GM21717 (cell line): ENCODE data around the gene SLC36A3.
A peak's percentile ranks its signal among the peaks of the same experiment; 100 is the strongest.
"Not testable (repeated sequence)": the region's sequence is repeated elsewhere in the genome, so short reads cannot be mapped to it uniquely, and the experiment has no call there.

ENCODE experiments used
- ATAC-seq: cut with Tn5 transposase; IDR thresholded peaks from one replicate; pipeline ENCODE4 v1.9.1; 2021; ENCODE audit warnings: mild to moderate bottlenecking, moderate library complexity; ENCODE audit not compliant: unreplicated experiment

The SLC36A3 gene

DNA sequence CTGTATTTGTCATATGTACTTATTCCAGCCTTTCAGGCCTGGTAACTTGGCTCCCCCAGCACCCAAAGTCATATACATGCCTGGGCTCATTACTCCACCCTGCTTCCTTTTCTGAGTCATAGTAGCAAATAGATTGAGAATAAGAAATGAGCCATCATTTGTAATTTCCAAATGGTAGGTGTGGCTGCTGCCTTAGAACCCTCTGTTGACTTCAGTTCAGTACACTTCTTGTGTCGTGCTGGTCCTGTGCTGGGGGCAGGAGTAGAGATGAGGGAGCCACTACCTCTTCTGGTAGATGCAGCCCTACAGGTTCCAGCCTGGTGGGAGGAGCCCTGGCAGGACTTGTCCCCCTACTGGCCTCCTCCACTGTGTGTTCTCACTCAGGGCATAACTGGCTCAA is 39.5 kb downstream of the SLC36A3 start:
- peak; percentile 57 for ATAC-seq

DNA sequence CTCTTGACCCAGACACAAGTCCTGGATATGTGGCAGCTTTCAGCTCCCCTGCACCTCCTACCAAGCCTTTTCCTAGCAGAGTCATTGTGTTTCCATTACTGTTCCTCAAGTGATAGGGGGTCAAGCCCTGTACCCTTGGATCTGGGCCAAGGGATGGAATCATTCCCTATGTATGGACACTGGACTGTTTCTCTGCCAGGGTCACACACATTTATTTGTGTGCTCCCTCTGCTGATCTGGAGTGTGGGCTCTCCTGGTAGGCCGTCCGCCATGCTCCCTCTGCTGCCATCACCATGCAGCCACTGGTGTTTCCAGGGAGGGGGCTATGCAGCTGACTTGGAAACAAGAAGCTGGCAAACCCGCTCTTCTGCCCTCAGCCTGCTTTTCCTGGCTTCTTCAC is 41.0 kb downstream of the SLC36A3 start:
- ATAC-seq: no peak

DNA sequence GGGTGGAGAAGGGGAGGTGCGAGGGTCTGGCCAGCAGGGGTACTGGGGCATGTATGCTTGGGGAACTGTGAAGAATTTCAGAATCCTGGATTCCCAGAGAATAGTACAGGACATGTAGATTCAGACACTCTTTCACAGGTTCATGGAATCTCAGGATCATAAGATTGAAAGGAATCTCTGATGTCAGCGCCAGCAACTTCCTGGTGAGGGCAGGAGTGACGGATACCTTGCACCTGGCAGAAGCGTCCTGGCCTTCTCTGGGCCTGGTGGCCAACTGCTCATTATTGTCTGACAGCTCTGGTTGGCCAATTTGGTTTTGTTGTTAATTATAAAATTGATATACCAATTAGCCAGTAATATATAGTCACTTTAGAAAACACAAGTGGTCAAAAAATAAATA is 43.6 kb downstream of the SLC36A3 start:
- ATAC-seq: no peak

DNA sequence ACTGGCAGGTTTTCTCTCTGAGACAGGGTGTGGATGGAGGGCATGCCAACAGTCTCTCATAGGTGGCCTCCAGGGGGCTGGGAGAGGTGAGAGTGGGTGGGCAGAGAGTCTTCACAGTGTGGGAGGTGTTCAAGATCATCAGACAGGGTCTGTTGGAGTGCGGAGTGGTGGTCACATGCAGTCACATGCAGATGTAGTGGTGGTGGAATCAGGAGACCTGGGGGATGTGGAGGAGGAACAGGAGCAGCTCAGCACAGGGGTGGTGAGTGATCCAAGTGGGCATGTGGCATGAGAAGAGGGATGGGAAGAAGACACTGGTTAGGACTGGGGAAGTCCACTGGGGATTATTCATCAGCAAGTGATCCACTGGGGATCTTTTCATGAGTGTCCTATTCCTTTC is 44.8 kb downstream of the SLC36A3 start:
- no peak for ATAC-seq

DNA sequence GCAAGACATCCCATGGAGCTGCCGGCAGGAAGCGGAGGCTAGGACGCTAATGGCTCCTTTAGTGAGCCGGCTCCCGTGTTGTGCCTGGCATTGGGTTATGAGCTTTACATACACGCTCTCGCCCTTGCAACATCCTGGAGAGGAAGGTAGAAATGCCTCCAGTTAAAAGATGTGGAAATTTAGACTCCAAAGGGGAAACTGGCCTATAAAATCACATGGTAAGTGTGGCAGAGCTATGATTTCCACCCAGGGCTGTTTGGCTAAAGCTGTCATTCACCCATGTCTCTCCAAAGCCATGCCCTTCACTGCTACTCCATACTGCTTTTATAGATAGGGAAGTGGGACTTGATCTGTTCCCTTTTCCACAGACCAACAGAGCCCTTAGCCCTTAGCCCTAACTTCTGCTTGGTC is 45.4 kb downstream of the SLC36A3 start:
- ATAC-seq: no peak

DNA sequence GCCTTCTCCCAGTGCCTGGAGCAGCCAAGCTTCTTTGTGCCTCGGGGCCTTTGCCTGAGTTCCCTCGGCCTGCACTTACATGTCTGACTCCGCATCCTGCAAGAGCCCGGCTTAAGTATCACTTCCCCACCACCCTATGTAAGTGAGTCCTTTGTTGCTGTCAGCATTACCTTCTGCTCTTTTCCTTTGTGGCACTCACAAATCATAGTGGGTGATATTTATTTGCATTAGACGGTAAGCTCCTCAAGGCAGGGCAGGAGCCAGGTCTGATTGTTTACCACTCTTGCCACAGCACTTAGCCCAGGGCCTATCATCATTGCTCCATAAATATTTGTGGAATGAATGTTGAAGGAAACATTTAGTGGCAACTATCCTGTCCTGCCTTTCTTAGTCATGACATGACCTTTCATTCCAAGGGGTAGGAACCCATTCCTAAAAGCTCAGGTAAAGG is 45.8 kb downstream of the SLC36A3 start:
- peak; percentile 29 for ATAC-seq

DNA sequence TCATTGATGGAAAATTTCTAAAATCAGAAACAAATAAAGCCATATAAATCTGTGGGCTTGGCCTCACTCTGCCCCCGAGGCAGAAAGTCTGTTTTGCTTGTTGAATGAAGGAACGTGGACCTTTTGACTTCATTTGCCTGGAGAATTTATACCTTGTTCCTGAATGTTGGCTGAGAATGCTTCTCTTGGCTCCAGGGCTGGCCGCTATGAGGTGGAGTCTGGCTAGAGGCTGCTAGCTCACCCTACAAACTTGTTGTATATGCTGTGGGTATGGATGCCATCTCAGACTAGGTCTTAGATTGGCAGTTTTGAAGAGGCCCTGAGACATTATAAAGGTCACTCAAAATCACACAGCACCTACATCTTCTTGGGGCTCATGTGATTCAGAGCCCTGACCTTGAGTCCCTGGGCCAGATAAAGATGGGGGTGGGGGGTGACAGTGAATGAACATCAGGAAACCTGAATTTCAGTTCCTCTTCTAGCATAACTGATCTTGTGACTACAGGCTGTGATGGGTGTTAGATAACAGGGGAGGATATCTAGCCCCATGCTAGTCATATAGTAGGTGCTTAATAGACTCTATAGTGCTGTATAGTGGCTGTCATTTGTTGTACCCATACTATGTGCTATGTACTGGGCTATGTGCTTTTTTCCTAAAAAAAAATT is 47.8 kb downstream of the SLC36A3 start:
- peak; percentile 34 for ATAC-seq

DNA sequence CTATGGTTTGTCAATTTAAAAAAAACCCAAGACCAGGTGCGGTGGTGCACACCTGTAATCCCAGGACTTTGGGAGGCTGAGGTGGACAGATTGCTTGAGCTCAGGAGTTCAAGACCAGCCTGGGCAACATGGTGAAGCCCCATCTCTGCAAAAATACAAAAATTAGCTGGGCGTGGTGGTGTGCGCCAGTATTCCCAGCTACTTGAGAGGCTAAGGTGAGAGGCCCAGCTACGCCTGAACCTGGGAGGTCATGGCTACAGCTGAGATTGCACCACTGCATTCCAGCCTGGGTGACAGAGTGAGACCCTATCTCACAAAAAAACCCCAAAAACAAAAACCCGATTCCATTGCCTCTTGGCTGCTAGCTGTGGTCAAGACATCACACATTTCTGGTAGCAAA is 48.6 kb downstream of the SLC36A3 start:
- ATAC-seq: not testable (repeated sequence)

DNA sequence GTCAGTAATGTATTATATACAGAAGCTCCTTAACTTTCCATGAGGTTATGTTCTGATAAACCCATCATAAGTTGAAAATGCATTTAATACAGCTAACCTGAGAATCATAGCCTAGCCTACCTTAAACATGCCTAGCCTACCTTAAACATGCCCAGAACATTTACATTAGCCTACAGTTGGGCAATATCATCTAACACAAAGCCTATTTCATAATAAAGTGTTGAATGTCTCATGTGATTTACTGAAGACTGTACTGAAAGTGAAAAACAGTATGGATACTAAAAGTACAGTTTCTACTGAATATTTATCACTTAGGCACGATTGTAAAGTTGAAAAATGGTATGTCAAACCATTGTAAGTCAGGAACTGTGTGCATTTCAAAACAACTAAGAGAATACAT is 49.0 kb downstream of the SLC36A3 start:
- no peak for ATAC-seq

DNA sequence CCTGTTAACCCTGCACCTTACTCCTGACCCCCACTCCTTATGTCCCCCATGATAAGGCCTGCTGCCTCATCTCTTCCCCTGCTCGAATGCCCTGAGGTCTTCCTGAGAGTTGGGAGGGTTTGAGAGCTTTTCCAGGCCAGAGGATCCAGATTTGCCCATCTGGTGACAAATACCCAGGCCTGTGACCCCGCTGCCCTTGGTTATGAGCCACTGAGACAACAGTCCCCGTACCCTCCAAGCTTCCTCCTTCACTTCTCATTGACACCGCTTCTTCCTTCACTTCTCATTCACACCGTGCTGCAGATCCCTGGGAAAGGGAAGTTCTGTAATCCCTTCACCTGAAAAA is 50.0 kb downstream of the SLC36A3 start:
- no peak for ATAC-seq

DNA sequence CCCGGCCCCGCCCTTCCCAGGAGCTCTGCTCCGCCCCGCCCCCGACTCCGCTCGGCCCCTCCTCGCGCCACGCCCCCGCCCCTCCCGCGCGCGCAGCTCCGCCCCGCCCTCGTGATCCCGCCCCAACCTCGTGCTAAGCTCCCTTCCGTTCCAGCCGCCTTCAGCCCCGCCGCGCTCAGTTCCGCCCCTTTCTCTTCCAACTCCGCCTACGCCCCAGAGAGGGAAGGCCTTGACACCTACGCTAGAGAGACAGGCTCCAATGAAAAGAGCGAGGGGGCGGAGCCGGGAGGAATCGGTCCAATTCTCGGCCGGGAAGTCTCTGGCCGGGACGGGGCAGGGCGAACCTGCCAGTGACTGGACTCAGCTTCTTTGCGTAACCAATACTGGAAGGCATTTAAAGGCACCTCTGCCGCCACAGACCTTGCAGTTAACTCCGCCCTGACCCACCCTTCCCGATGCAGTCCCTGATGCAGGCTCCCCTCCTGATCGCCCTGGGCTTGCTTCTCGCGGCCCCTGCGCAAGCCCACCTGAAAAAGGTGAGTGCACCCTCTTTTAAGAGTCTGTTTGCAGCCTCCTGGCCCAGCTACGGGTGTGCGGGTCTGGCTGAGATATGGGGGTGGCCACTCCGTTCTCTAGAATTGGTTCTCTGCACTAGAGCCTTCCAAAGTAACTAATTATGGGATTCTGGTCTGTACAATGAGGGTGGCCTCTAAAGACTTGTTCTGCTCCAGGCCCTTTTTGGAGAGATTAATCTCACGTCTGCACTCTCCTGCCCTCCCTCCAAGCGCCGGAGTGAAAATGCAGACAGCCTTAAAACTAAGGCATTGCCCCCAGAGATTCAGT is 50.6 kb downstream of the SLC36A3 start, which contains the start of gene GM2A:
TSS of gene GM2A (plus strand) at position 424 of the 843 bp plus-strand sequence. CDS start at position 456, 32 bp downstream.
- ATAC-seq: peak; percentile 79

DNA sequence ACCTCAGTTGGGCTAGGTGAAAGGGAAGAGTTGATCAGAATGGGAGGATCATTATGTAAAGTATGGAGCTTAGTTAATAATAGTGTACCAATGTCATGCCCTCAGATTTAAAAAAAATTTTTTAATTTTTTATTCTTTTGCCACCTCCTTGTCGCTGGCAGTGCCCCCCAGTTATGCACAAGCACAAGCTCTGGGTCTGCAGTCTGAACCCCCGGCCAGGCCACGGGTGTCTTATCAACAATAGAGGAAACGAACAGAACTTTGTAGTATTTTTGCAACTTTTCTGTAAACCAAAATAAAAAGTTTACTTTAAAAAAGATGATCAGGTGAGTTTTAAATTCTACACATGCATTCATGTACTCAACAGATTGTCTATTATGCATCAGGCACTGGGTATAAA is 51.9 kb downstream of the SLC36A3 start:
- ATAC-seq: no peak

DNA sequence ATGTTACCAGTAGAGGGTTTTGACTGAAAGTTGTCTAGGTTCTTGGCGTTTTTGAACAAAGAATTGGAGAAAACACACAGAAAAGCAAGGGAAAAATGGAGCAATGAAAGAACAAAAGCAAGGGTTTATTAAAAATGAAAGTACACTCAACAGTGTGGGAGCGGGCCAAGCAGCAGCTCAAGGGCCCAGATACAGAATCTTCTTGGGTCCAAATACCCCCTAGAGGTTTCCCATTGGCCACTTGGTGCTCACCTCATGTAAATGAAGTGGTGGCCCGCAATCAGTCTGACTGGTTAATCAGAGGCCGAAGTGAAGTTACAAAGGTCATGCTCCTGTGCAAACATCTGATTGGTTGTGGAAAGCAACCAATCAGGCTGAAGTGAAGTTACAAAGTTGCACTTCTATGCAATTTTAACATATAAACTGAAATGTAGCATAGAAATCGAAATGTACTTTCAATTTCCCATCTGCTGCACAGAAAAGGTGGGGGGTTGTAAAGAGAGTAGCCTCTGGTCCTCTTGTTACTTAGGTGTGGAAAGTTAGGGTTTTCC is 52.5 kb downstream of the SLC36A3 start:
- ATAC-seq: no peak

DNA sequence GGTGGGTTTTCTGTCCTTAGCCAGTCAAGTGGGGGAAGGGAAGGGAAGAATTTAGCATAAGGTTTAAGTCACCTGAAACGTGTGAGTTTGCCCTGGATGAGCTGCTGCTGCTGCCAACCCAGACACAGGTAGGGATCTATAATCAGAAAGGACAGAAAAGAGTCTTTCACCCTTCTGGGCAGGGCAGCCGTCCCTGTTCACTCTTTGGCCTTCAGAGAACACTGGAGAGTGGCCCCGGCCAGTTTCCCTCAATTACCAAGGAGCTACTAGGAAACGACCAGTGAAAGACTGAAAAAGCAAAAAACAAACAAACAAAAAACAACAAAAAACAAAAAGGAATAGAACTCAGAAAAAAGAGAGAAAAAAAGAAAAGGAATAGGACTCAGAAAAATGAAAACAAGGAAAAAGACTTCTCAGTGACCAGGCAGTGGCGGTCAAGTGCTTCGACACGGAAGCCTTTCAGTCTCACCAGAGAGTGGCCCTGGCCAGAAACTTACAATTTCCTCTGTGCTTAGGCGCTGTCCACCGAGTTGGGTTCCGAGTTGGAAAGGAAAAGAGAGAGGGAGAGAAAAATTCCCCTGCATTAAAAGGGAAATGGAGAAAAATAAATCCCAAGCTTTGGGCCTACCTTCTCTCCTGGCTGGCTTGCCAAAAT is 53.1 kb downstream of the SLC36A3 start:
- ATAC-seq: no peak

DNA sequence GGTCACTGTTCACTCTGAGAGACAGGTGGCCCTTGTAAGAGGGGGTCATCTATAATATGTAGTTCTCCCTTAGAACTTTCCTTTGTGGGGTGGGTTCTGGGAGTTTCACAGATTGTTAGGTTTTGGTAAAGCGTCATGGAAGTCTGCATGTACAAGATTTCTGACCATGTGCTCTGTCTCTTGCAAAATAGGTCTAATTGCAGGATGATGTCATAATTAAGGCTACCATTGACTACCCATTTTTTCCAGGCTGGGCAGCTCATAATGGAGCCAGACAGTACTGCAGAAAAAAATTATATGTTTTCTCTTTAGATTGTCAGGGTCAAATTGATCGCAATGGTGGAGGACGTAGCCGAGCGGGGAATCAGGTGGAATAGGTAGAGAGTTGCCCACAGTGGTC is 54.3 kb downstream of the SLC36A3 start:
- ATAC-seq: no peak

DNA sequence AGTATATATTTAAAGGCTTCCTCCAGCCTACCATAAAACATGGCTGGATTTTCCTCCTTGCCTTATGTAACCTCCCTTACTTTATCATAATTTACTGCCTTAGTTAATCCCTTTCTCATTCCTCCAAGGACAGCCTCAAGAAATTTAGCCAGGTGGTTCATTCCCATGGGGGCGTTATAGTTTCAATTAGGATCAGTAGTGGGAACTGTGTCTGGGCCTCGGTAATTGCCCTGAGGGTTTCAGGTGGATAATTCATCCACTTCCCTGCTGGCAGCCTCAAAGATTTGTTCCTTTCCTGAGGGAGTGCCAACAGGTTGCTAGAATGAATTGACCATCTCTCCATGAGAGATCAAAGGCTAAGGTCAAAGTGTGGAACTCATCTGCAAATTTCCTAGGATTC is 54.9 kb downstream of the SLC36A3 start:
- no peak for ATAC-seq

DNA sequence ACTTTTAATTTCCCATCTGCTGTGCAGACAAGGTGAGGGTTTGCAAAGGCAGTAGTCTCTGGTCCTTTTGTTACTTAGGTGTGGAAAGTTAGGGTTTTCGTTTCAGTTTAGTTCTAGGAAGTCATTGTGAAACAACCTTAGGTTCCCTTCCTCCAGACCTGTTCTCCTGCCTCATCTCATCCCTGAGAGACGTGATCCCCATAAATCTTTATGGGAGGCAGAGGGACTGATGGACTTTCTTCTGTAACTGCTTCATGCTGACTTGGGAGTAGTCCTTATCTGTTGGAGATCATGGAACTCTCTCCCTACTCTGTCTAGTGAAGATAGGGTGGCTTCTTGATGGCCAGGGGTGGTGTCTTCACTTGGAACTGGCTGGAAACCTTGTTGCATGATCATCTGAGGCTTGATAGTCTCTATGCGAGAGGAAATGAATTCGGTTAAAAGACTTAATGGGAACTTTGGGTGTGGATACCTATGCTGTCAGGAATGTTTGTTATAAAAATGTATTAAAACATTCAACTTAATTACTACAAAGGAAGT is 57.8 kb downstream of the SLC36A3 start:
- ATAC-seq: no peak

DNA sequence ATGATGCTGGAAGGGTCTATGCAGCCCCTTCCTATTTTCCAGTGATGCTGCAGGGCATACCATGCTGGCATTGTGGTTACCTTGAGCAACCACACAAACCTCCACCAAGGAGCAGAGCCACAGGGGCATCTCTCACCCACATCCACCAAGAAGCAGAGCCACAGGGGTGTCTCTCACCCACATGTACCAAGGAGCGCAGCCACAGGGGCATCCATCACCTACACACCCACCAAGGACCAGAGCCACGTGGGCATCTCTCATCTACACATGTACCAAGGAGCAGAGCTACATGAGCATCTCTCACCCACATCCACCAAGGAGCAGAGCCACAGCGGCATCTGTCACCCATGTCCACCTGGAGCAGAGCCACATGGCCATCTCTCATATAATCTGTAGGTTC is 59.4 kb downstream of the SLC36A3 start:
- ATAC-seq: no peak

DNA sequence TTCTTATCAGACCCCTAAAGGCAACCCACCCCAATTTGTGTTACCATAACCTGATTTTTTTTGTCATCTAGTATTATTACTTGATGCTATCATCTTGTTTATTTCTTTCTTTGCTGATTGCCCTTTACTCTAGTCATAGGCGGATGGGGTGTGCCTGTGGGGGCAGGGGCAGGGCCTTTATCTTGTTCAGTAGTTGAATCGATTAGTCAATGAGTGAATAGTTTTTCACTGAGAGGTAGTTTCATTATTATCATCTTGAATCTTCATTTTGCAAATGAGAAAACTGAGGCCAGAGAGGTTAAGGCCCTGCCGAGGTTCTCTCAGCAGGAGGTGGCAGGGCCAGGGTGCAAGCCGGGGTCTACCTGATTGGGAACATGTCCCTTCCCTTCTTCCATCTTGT is 60.0 kb downstream of the SLC36A3 start:
- ATAC-seq: no peak

DNA sequence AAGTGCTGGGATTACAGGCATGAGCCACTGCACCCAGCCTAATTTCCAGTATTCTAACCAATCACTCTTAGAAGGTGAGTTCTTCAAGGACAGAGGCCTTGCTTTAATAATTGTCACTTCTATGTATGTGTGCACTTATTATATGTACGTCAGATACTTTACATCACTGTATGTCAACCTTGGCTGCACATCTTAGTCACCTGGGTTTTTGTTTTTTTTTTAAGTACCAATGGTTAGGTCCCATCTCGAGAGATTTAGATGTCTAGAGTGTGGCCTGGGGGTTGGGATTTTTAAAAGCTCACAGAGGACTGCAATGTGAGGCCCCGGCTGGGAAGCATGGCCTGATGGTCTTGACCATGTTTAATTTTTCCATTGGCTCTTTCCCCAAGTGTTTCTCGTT is 60.4 kb downstream of the SLC36A3 start:
- no peak for ATAC-seq

DNA sequence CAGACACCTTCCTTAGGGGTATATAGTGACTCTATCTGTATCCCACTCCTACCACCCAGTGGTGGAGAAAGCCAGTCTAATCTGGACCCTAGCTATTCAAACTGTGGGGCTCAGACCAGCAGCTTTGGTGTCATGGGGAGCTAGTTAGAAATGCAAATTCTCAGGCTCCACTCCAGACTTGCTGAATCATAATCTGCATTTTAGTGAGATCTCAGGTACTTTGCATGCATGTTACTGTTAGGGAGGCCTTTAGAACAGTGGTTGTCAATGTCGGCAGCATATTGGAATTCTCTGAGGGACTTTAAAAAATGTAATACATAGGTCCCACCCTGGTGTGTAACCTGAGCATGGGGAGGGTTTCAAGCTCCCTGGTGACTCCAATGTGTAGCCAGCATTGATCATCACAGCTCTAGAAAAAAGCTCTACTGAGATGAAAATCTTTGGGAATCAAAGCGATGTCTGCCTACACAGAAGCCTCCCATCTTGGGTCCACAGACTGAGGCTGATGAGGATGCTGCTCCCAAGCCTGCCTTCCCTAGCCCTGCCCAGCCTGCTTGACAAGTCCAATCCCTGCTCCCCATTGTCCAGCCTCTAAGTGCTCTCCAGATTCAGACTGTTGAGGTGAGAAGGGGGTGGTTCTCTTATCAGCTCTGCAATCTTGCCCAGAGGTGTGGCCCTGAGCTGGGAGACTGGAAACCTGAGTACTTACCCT is 62.5 kb downstream of the SLC36A3 start:
- ATAC-seq: peak; percentile 52
